Measurements from ENCODE around the gene CKAP2L.

The CKAP2L gene

GRCh38 chr2:112767693-112768330, 3.4 kb upstream of the CKAP2L start:
- TF ChIP-seq POU2F2 (IDR thresholded peaks at IDR 0.05; ENCODE audit: low read depth, low read length) (no peak), TAF1 (IDR thresholded peaks at IDR 0.05; ENCODE audit: low read depth, low read length) (no peak), POLR2AphosphoS5 (IDR thresholded peaks at IDR 0.05; ENCODE audit: low read depth, low read length) (no peak), POLR2A (IDR thresholded peaks at IDR 0.05; ENCODE audit: low read depth, low read length) (no peak), SPI1 (IDR thresholded peaks at IDR 0.05; ENCODE audit: low read depth, low read length) (no peak), PAX5 (IDR thresholded peaks at IDR 0.05; ENCODE audit: insufficient read depth, low read length, severe bottlenecking) (no peak)
- DNase-seq (ENCODE audit: insufficient read length, low spot score) = no peak
- FAIRE-seq = peak; percentile 67

GRCh38 chr2:112765251-112765650, 842 bp upstream of the CKAP2L start:
- TF ChIP-seq SPI1 (IDR thresholded peaks at IDR 0.05; ENCODE audit: low read depth, low read length) = no peak
- no peak for TF ChIP-seq POLR2A (IDR thresholded peaks at IDR 0.05; ENCODE audit: low read depth, low read length)
- no peak for TF ChIP-seq POLR2AphosphoS5 (IDR thresholded peaks at IDR 0.05; ENCODE audit: low read depth, low read length)
- TF ChIP-seq POU2F2 (IDR thresholded peaks at IDR 0.05; ENCODE audit: low read depth, low read length) = no peak
- no peak for TF ChIP-seq PAX5 (IDR thresholded peaks at IDR 0.05; ENCODE audit: insufficient read depth, low read length, severe bottlenecking)
- TF ChIP-seq TAF1 (IDR thresholded peaks at IDR 0.05; ENCODE audit: low read depth, low read length) = no peak
- no peak for DNase-seq (ENCODE audit: insufficient read length, low spot score)
- peak; percentile 13 for FAIRE-seq

GRCh38 chr2:112762276-112762675, 2.1 kb downstream of the CKAP2L start:
- DNase-seq (ENCODE audit: insufficient read length, low spot score) (no peak), FAIRE-seq (no peak)
- no peak for TF ChIP-seq POU2F2 (IDR thresholded peaks at IDR 0.05; ENCODE audit: low read depth, low read length)
- TF ChIP-seq PAX5 (IDR thresholded peaks at IDR 0.05; ENCODE audit: insufficient read depth, low read length, severe bottlenecking) = no peak
- no peak for TF ChIP-seq POLR2A (IDR thresholded peaks at IDR 0.05; ENCODE audit: low read depth, low read length)
- TF ChIP-seq POLR2AphosphoS5 (IDR thresholded peaks at IDR 0.05; ENCODE audit: low read depth, low read length) = no peak
- TF ChIP-seq TAF1 (IDR thresholded peaks at IDR 0.05; ENCODE audit: low read depth, low read length) = no peak
- TF ChIP-seq SPI1 (IDR thresholded peaks at IDR 0.05; ENCODE audit: low read depth, low read length) = no peak

GRCh38 chr2:112760149-112760548, 4.3 kb downstream of the CKAP2L start:
- DNase-seq (ENCODE audit: insufficient read length, low spot score) = no peak
- no peak for FAIRE-seq
- TF ChIP-seq POLR2A (IDR thresholded peaks at IDR 0.05; ENCODE audit: low read depth, low read length) = no peak
- TF ChIP-seq POU2F2 (IDR thresholded peaks at IDR 0.05; ENCODE audit: low read depth, low read length) = no peak
- no peak for TF ChIP-seq PAX5 (IDR thresholded peaks at IDR 0.05; ENCODE audit: insufficient read depth, low read length, severe bottlenecking)
- TF ChIP-seq POLR2AphosphoS5 (IDR thresholded peaks at IDR 0.05; ENCODE audit: low read depth, low read length) = no peak
- no peak for TF ChIP-seq TAF1 (IDR thresholded peaks at IDR 0.05; ENCODE audit: low read depth, low read length)
- no peak for TF ChIP-seq SPI1 (IDR thresholded peaks at IDR 0.05; ENCODE audit: low read depth, low read length)

GRCh38 chr2:112758711-112759110, 5.7 kb downstream of the CKAP2L start:
- DNase-seq (ENCODE audit: insufficient read length, low spot score) (no peak), FAIRE-seq (no peak)
- TF ChIP-seq POU2F2 (IDR thresholded peaks at IDR 0.05; ENCODE audit: low read depth, low read length) = no peak

GRCh38 chr2:112757265-112757664, 7.1 kb downstream of the CKAP2L start:
- DNase-seq (ENCODE audit: insufficient read length, low spot score) (no peak), FAIRE-seq (no peak)
- no peak for TF ChIP-seq POU2F2 (IDR thresholded peaks at IDR 0.05; ENCODE audit: low read depth, low read length)
- no peak for TF ChIP-seq TAF1 (IDR thresholded peaks at IDR 0.05; ENCODE audit: low read depth, low read length)
- no peak for TF ChIP-seq SPI1 (IDR thresholded peaks at IDR 0.05; ENCODE audit: low read depth, low read length)
- TF ChIP-seq POLR2AphosphoS5 (IDR thresholded peaks at IDR 0.05; ENCODE audit: low read depth, low read length) = no peak
- TF ChIP-seq POLR2A (IDR thresholded peaks at IDR 0.05; ENCODE audit: low read depth, low read length) = no peak
- TF ChIP-seq PAX5 (IDR thresholded peaks at IDR 0.05; ENCODE audit: insufficient read depth, low read length, severe bottlenecking) = no peak

- no peak for FAIRE-seq
- DNase-seq (ENCODE audit: insufficient read length, low spot score) = no peak
- TF ChIP-seq PAX5 (IDR thresholded peaks at IDR 0.05; ENCODE audit: insufficient read depth, low read length, severe bottlenecking) (no peak), POU2F2 (IDR thresholded peaks at IDR 0.05; ENCODE audit: low read depth, low read length) (no peak), TAF1 (IDR thresholded peaks at IDR 0.05; ENCODE audit: low read depth, low read length) (no peak), SPI1 (IDR thresholded peaks at IDR 0.05; ENCODE audit: low read depth, low read length) (no peak), POLR2AphosphoS5 (IDR thresholded peaks at IDR 0.05; ENCODE audit: low read depth, low read length) (no peak), POLR2A (IDR thresholded peaks at IDR 0.05; ENCODE audit: low read depth, low read length) (no peak)
Observed at GRCh38 chr2:112756207-112756606, 8.2 kb downstream of the CKAP2L start.

GRCh38 chr2:112755444-112755843, 9.0 kb downstream of the CKAP2L start:
- no peak for TF ChIP-seq PAX5 (IDR thresholded peaks at IDR 0.05; ENCODE audit: insufficient read depth, low read length, severe bottlenecking)
- TF ChIP-seq TAF1 (IDR thresholded peaks at IDR 0.05; ENCODE audit: low read depth, low read length) = no peak
- TF ChIP-seq POU2F2 (IDR thresholded peaks at IDR 0.05; ENCODE audit: low read depth, low read length) = no peak
- no peak for TF ChIP-seq SPI1 (IDR thresholded peaks at IDR 0.05; ENCODE audit: low read depth, low read length)
- TF ChIP-seq POLR2A (IDR thresholded peaks at IDR 0.05; ENCODE audit: low read depth, low read length) = no peak
- no peak for TF ChIP-seq POLR2AphosphoS5 (IDR thresholded peaks at IDR 0.05; ENCODE audit: low read depth, low read length)
- DNase-seq (ENCODE audit: insufficient read length, low spot score) = no peak
- no peak for FAIRE-seq

- TF ChIP-seq PAX5 (IDR thresholded peaks at IDR 0.05; ENCODE audit: insufficient read depth, low read length, severe bottlenecking) (no peak), POLR2AphosphoS5 (IDR thresholded peaks at IDR 0.05; ENCODE audit: low read depth, low read length) (no peak), TAF1 (IDR thresholded peaks at IDR 0.05; ENCODE audit: low read depth, low read length) (no peak), POU2F2 (IDR thresholded peaks at IDR 0.05; ENCODE audit: low read depth, low read length) (no peak), SPI1 (IDR thresholded peaks at IDR 0.05; ENCODE audit: low read depth, low read length) (no peak), POLR2A (IDR thresholded peaks at IDR 0.05; ENCODE audit: low read depth, low read length) (no peak)
- FAIRE-seq (no peak), DNase-seq (ENCODE audit: insufficient read length, low spot score) (no peak)
Observed at GRCh38 chr2:112754564-112754963, 9.8 kb downstream of the CKAP2L start.

- no peak for TF ChIP-seq PAX5 (IDR thresholded peaks at IDR 0.05; ENCODE audit: insufficient read depth, low read length, severe bottlenecking)
- TF ChIP-seq TAF1 (IDR thresholded peaks at IDR 0.05; ENCODE audit: low read depth, low read length) = no peak
- no peak for TF ChIP-seq SPI1 (IDR thresholded peaks at IDR 0.05; ENCODE audit: low read depth, low read length)
- TF ChIP-seq POU2F2 (IDR thresholded peaks at IDR 0.05; ENCODE audit: low read depth, low read length) = no peak
- no peak for TF ChIP-seq POLR2A (IDR thresholded peaks at IDR 0.05; ENCODE audit: low read depth, low read length)
- no peak for TF ChIP-seq POLR2AphosphoS5 (IDR thresholded peaks at IDR 0.05; ENCODE audit: low read depth, low read length)
- no peak for DNase-seq (ENCODE audit: insufficient read length, low spot score)
- no peak for FAIRE-seq
Observed at GRCh38 chr2:112752667-112753066, 11.7 kb downstream of the CKAP2L start.
